Thyroid gland (tissue), 4 donors: ENCODE data around the gene HAUS6.

Source experiments
- CTCF ChIP-seq, 6 experiments: fragments of 200-600 bp in 3 of 6; fragments of 450-650 bp in 3 of 6; sonication (generic) in 3 of 6; IDR thresholded peaks; one replicate each; pipeline ENCODE4 v1.5.1; 2016 to 2019; ENCODE audit warnings: antibody characterized with exemption in 6 of 6, mild to moderate bottlenecking in 2 of 6, inconsistent platforms in 1 of 6, moderate library complexity in 1 of 6
- POLR2A ChIP-seq, 2 donors: fragments of 450-650 bp; IDR thresholded peaks; one replicate each; pipeline ENCODE4 v1.6.1; 2017; ENCODE audit warnings: antibody characterized with exemption in 2 of 2, mild to moderate bottlenecking in 2 of 2, moderate library complexity in 1 of 2

- TF ChIP-seq CTCF (IDR thresholded peaks at IDR 0.05) (no peak), POLR2A (IDR thresholded peaks at IDR 0.05) (no peak)
Measured at GRCh38 chr9:19119801-19120440, 17.2 kb upstream of the HAUS6 start.
